ENCODE measurements around the gene IGLL5. TPM values are rescaled to one million over a fixed set of nuclear protein-coding genes. Genes with fewer than 3 reads are reported as not detected.

Gene IGLL5
- total and polyA plus RNA-seq, 9 of the 15 experiments (the other 6 are each of a cell fraction or from before 2014, with no cell fraction given): not detected

GRCh38 chr22:22893891-22894739 is 6.5 kb downstream of the IGLL5 start:
- CTCF ChIA-PET (ENCODE audit: low intra/inter-chr PET ratio): no interaction called here
- no peaks in the 10 kb centered on the region for H3K36me3 ChIP-seq (ENCODE audit: control insufficient read depth, insufficient read depth, low read length)
- no peaks in the 10 kb centered on the region for H3K4me1 ChIP-seq (replicated peaks in 1 of 2; ENCODE audit: control insufficient read depth in 2 of 2, insufficient read depth in 2 of 2, low read length in 2 of 2)
- no peaks in the 10 kb centered on the region for H3K79me2 ChIP-seq (ENCODE audit: control insufficient read depth, insufficient read depth, low read length)
- POLR2A ChIA-PET: interaction anchor here (0.6 to 6.6 kb wide), 8 partner anchors 9 to 289 kb away, joined by 3 to 41 read pairs (median 4); no protein-coding TSS in a partner anchor
- DNase-seq (ENCODE audit: extremely low read depth in 1 of 4, low spot score in 3 of 4) (peak in 3 of 4 experiments; percentile 54 to 65 (median 60)), FAIRE-seq (no peak), ATAC-seq (peak; percentile 17)
- intact Hi-C loops (cut with micrococcal nuclease): loop anchor here (2.0 kb wide), 1 partner anchor 15 kb away; no protein-coding TSS in a partner anchor
- no peak overlapping the region for H2AFZ ChIP-seq (ENCODE audit: low read depth, low read length)
- 1% methylated on average over 9 of the region's 9 CpGs for WGBS (ENCODE audit: insufficient coverage, low coverage, missing lambda C conversion rate)
- H4K20me1 ChIP-seq (replicated peaks; ENCODE audit: control insufficient read depth, insufficient read depth, low read length): peaks cover 51% of the 10 kb centered on the region
- no TSS peak for BruUV-seq (replicated peaks)
- H3K4me3 ChIP-seq: no peak overlapping the region
- peaks cover 15 to 44% of the 10 kb centered on the region in 2 experiments; a peak in 4 of 5 replicates for H3K27me3 ChIP-seq (ENCODE audit: control insufficient read depth in 2 of 2, insufficient read depth in 2 of 2, low read length in 2 of 2)
- no peaks in the 10 kb centered on the region for H3K9me3 ChIP-seq (replicated peaks; ENCODE audit: control insufficient read depth, insufficient read depth, low read depth, low read length)
- in situ Hi-C loops (cut with MboI): no loop called here
- TF ChIP-seq ZNF277 (CRISPR knock-in tag; IDR thresholded peaks at IDR 0.05; ENCODE audit: borderline replicate concordance): no peak
- TF ChIP-seq MTA2 (IDR thresholded peaks at IDR 0.05; ENCODE audit: low read depth): no peak
- TF ChIP-seq MAX (CRISPR knock-in tag; IDR thresholded peaks at IDR 0.05): peak; percentile 27; the same call in 1 of the 2 replicates
- no peak for TF ChIP-seq ZNF79 (CRISPR knock-in tag; IDR thresholded peaks at IDR 0.05; ENCODE audit: low read depth)
- TF ChIP-seq ZNF766 (CRISPR knock-in tag; conservative IDR thresholded peaks at IDR 0.05): no peak
- peak; percentile 76 for TF ChIP-seq IRF2 (CRISPR knock-in tag; IDR thresholded peaks at IDR 0.05)
- TF ChIP-seq TEAD4 (IDR thresholded peaks at IDR 0.05; ENCODE audit: low read length): no peak
- TF ChIP-seq TEAD4 (CRISPR knock-in tag; IDR thresholded peaks at IDR 0.05; ENCODE audit: borderline replicate concordance): peak; percentile 72; the same call in 1 of the 2 replicates
- no peak for TF ChIP-seq ASH1L (IDR thresholded peaks at IDR 0.05; ENCODE audit: borderline replicate concordance, low read depth, partially characterized antibody)
- no peak for TF ChIP-seq MYNN (IDR thresholded peaks at IDR 0.05)
- peak; percentile 66 for TF ChIP-seq MYNN (CRISPR knock-in tag; IDR thresholded peaks at IDR 0.05)
- 0 out of 4 replicates have a peak, but pooled peaks of 1 of the 2 experiments have one; percentile 39 for TF ChIP-seq UBTF (IDR thresholded peaks at IDR 0.05; ENCODE audit: borderline replicate concordance in 1 of 2, low read depth in 2 of 2, low read length in 2 of 2)
- TF ChIP-seq RUNX1 (IDR thresholded peaks at IDR 0.05; ENCODE audit: low read depth): no peak
- TF ChIP-seq COPS2 (conservative IDR thresholded peaks at IDR 0.05): no peak
- TF ChIP-seq RHOXF2B (CRISPR knock-in tag; conservative IDR thresholded peaks at IDR 0.05): no peak
- TF ChIP-seq SMAD1 (IDR thresholded peaks at IDR 0.05; ENCODE audit: low read depth, low read length, partially characterized antibody): no peak
- H3K27ac ChIP-seq (ENCODE audit: extremely low read depth, low read depth, low read length): no peak overlapping the region
- H3K4me2 ChIP-seq (ENCODE audit: insufficient read depth, low read length): no peak overlapping the region
- H3K9me1 ChIP-seq (ENCODE audit: control insufficient read depth, insufficient read depth, low read length): no peaks in the 10 kb centered on the region
- peak overlapping the region in 1 of 2 experiments; percentile 43; a peak in 2 of 4 replicates for H3K9ac ChIP-seq (ENCODE audit: insufficient read depth in 1 of 2, low read depth in 2 of 2, low read length in 2 of 2)

Data from K562 (cell line).